Ovary (tissue), 3 donors: ENCODE measurements around the gene RHBDL1.

Source experiments
- EP300 ChIP-seq: sonication (generic); formaldehyde crosslinking; IDR thresholded peaks from one replicate; pipeline ENCODE4 v1.6.1; 2017; ENCODE audit warnings: antibody characterized with exemption
- POLR2A ChIP-seq: fragments of 450-650 bp; IDR thresholded peaks from one replicate; pipeline ENCODE4 v1.6.1; 2017; ENCODE audit warnings: antibody characterized with exemption, mild to moderate bottlenecking, moderate library complexity
- TF ChIP-seq, protein P1 (sequence below), 3 donors: fragments of 450-650 bp in 2 of 3; fragments of 200-600 bp in 1 of 3; IDR thresholded peaks; one replicate each; pipeline versions ENCODE4 v1.5.1 to v1.8.0; 2016 to 2022; ENCODE audit warnings: antibody characterized with exemption in 3 of 3, mild to moderate bottlenecking in 1 of 3
- donor health status: DM: no; HTN: no; CAD: no.

DNA sequence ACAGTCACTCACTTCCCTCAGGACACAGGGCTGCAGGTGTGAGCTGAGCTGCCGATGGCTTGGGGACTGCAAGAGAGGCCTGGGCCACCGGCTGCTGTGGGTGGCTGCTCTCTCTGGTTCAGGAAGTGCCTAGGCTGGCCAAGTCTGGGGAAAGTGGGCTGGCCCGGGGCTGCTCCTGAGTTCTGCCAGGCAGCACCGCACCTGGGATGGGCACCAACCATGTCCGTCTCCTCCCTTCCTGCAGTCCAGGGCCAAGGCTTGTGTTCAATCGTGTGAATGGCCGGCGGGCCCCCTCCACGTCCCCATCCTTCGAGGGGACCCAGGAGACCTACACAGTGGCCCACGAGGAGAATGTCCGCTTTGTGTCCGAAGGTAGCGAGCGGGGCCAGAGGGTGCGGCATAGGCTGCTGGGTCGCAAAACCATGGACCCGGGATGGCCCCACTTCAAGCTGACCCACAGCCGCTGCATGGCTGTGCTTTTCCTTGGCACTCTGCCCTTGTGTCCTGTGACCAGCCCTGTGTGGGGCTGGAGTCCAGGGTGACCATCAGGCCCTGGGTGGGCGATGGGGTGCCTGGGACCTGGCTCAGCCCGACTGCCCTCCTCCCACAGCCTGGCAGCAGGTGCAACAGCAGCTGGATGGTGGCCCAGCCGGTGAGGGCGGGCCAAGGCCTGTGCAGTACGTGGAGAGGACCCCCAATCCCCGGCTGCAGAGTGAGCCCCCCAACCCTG lies 28.1 kb upstream of the RHBDL1 start:
- TF ChIP-seq, protein P1, sequence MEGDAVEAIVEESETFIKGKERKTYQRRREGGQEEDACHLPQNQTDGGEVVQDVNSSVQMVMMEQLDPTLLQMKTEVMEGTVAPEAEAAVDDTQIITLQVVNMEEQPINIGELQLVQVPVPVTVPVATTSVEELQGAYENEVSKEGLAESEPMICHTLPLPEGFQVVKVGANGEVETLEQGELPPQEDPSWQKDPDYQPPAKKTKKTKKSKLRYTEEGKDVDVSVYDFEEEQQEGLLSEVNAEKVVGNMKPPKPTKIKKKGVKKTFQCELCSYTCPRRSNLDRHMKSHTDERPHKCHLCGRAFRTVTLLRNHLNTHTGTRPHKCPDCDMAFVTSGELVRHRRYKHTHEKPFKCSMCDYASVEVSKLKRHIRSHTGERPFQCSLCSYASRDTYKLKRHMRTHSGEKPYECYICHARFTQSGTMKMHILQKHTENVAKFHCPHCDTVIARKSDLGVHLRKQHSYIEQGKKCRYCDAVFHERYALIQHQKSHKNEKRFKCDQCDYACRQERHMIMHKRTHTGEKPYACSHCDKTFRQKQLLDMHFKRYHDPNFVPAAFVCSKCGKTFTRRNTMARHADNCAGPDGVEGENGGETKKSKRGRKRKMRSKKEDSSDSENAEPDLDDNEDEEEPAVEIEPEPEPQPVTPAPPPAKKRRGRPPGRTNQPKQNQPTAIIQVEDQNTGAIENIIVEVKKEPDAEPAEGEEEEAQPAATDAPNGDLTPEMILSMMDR (IDR thresholded peaks at IDR 0.05), result no peak
- TF ChIP-seq EP300 (no peak), POLR2A (no peak)
